GM19397 (cell line): ENCODE results near the gene RBMY1A1.
"Not testable (repeated sequence)": the region's sequence is repeated elsewhere in the genome, so short reads cannot be mapped to it uniquely, and the experiment has no call there.

Experiments used
- ATAC-seq: cut with Tn5 transposase; IDR thresholded peaks from one replicate; pipeline ENCODE4 v1.9.1; 2021; ENCODE audit warnings: mild to moderate bottlenecking, moderate library complexity; ENCODE audit not compliant: unreplicated experiment

Gene RBMY1A1

DNA sequence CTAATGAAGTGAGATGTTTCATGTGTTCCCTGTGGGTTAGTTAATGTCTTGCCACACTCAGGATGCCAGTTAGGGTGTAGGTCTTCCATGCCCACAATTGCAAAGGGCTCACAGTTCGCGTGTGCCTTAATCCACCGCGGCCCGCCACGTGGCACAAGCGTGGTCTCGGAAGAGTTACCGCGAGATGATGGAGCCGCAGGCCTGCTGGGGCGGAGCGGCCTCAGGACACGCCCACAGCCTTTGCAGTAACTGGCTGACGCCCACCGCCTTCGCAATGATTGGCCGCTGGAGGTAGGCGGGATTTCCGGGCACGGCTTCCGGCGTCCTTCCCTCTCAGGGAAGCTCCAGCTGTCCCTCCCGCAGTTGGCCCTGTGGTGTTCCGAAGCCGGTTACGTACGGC, at the start of gene RBMY1A1:
TSS of gene RBMY1A1 (plus strand) at position 301 of the 400 bp plus-strand sequence. CDS start 2,013 bp downstream, outside the sequence.
- ATAC-seq: not testable (repeated sequence)

DNA sequence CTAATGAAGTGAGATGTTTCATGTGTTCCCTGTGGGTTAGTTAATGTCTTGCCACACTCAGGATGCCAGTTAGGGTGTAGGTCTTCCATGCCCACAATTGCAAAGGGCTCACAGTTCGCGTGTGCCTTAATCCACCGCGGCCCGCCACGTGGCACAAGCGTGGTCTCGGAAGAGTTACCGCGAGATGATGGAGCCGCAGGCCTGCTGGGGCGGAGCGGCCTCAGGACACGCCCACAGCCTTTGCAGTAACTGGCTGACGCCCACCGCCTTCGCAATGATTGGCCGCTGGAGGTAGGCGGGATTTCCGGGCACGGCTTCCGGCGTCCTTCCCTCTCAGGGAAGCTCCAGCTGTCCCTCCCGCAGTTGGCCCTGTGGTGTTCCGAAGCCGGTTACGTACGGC, 23.6 kb upstream of the RBMY1A1 start, which contains the start of gene RBMY1B:
TSS of gene RBMY1B (plus strand) at position 301 of the 400 bp plus-strand sequence. CDS start 2,013 bp downstream, outside the sequence.
- ATAC-seq: not testable (repeated sequence)

- peak; percentile 84 for ATAC-seq
These were observed 24.8 kb downstream of the RBMY1A1 start for GRCh38 chrY:21559316-21559984.

DNA sequence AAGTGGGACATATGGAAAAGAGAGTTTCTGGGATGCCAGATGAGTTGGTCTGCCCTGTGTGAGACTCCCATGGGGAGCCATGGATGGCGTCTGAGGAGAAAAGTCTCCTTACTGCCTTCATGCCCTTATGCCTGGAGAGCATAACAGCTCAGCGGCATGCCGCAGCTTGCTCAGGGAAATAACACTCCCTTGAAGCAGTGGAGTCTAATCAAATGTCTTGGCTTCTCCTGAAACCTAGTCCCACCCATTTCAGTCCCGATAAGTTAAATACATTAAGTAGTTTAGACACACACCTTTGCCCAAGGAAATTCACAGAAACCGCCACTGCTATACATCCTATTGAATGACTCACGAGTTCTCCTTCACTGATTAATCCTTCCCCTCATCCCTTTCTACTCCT, 50.8 kb downstream of the RBMY1A1 start:
- no peak for ATAC-seq

DNA sequence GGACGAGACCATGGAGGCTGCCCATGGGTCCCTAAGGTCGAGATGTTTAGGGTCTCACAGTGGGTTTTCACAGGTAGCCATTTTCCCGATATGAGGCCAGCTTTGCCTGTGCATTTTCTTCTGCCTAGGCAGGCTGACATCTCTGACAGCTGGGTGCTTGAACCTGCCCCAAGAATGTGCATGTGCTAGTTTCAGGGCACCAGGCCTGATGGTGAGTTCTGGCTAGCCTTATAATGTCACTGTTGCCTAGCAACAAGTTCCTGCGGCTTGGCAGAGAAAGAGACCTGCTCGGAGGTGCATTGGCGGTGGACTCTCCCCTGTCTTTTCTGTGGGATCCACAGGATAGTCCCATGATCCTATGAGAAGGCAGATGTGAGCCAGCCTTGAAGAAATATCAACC, 51.8 kb downstream of the RBMY1A1 start:
- ATAC-seq: not testable (repeated sequence)

GRCh38 chrY:21592059-21592458, 57.4 kb downstream of the RBMY1A1 start:
- ATAC-seq: no peak

DNA sequence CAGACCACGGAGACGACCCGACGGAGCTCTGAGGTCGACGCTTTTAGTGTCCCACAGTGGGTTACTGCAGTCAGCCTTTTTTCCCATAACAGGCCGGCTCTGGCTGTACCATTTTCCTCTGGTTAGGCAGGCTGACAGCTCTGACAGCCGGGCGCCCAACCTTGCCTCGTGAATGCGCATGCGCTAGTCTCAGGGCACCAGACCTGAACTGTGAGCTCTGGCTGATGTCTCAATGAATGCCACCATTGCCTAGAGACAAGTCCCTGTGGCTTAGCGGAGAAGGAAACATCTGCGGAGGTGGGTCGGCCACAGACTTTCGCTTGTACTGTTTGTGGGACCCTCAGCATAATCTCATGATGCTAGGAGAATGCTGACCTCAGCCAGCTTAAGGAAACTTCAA, 61.6 kb downstream of the RBMY1A1 start:
- ATAC-seq: not testable (repeated sequence)
